Activated T-helper 2 cell treated with anti-CD3 and anti-CD28 coated beads, Interferon-gamma antibody, Interleukin-2, Interleukin-4, amounts not matched to agents 10 μg/mL and 5 μg/mL and 100 μg/mL, durations not matched to agents 14 hours and 24 hours and 36 hours (primary cell): ENCODE results near the gene YAP1. TPM values are rescaled to one million over a fixed set of nuclear protein-coding genes. Genes with fewer than 3 reads are reported as not detected.

Source experiments
- DNase-seq: peaks from one replicate; pipeline ENCODE4 v3.0.0; 2021; ENCODE audit warnings: low spot score
- H3K27ac Mint-ChIP-seq: one replicate; pipeline ENCODE4 v1.8.0; 2021; ENCODE audit warnings: mixed read lengths
- H3K27me3 Mint-ChIP-seq: one replicate; pipeline ENCODE4 v1.8.0; 2021; ENCODE audit warnings: low read depth, mixed read lengths
- H3K36me3 Mint-ChIP-seq: one replicate; pipeline ENCODE4 v1.8.0; 2021; ENCODE audit warnings: low read depth, mixed read lengths
- H3K4me1 Mint-ChIP-seq: one replicate; pipeline ENCODE4 v1.8.0; 2021; ENCODE audit warnings: low read depth, mixed read lengths
- H3K4me3 Mint-ChIP-seq: one replicate; pipeline ENCODE4 v1.8.0; 2021; ENCODE audit warnings: low read depth, mild to moderate bottlenecking, moderate library complexity, mixed read lengths
- H3K9me3 Mint-ChIP-seq: one replicate; pipeline ENCODE4 v1.8.0; 2021; ENCODE audit warnings: mixed read lengths
- intact Hi-C: fragments of 100-400 bp; cut with micrococcal nuclease; formaldehyde crosslinking; loops from one replicate; pipeline ENCODE4 v1.15.1; 2023
- total RNA-seq: library from RNA; stranded (reverse); gene quantifications from 2 replicates; pipeline ENCODE4 v1.2.3, GENCODE V29; 2022

YAP1 gene
- total RNA-seq, 1 donor from 2014 or later = not detected

GRCh38 chr11:102268985-102269470 is 158.8 kb downstream of the YAP1 start:
- Mint-ChIP-seq H3K27me3 (peaks cover 45% of the 10 kb centered on the region), H3K36me3 (no peaks in the 10 kb centered on the region), H3K27ac (no peak overlapping the region), H3K4me3 (peak overlapping the region; percentile 46), H3K4me1 (peaks cover 25% of the 10 kb centered on the region), H3K9me3 (no peaks in the 10 kb centered on the region)
- DNase-seq = no peak
- intact Hi-C loops = no loop called here

GRCh38 chr11:102269927-102270326 is 159.7 kb downstream of the YAP1 start:
- H3K27ac Mint-ChIP-seq = no peak overlapping the region
- intact Hi-C loops = no loop called here
- peaks cover 48% of the 10 kb centered on the region for H3K27me3 Mint-ChIP-seq
- no peak for DNase-seq
- H3K4me1 Mint-ChIP-seq = peaks cover 25% of the 10 kb centered on the region
- H3K9me3 Mint-ChIP-seq = no peaks in the 10 kb centered on the region
- no peaks in the 10 kb centered on the region for H3K36me3 Mint-ChIP-seq
- H3K4me3 Mint-ChIP-seq = no peak overlapping the region

- intact Hi-C loops = no loop called here
- Mint-ChIP-seq H3K36me3 (no peaks in the 10 kb centered on the region), H3K27me3 (peaks cover 45% of the 10 kb centered on the region), H3K4me3 (no peak overlapping the region), H3K4me1 (peaks cover 25% of the 10 kb centered on the region), H3K9me3 (no peaks in the 10 kb centered on the region), H3K27ac (no peak overlapping the region)
- no peak for DNase-seq
Measured at GRCh38 chr11:102272047-102272824, 162.0 kb downstream of the YAP1 start.

- H3K36me3 Mint-ChIP-seq = no peaks in the 10 kb centered on the region
- H3K9me3 Mint-ChIP-seq = no peaks in the 10 kb centered on the region
- DNase-seq = no peak
- intact Hi-C loops = no loop called here
- H3K4me3 Mint-ChIP-seq = no peak overlapping the region
- peaks cover 28% of the 10 kb centered on the region for H3K27me3 Mint-ChIP-seq
- peaks cover 16% of the 10 kb centered on the region for H3K4me1 Mint-ChIP-seq
- no peak overlapping the region for H3K27ac Mint-ChIP-seq
Measured at GRCh38 chr11:102274628-102275027, 164.4 kb downstream of the YAP1 start.

GRCh38 chr11:102276362-102276761 is 166.1 kb downstream of the YAP1 start:
- intact Hi-C loops = no loop called here
- Mint-ChIP-seq H3K27ac (no peak overlapping the region), H3K36me3 (no peaks in the 10 kb centered on the region), H3K4me1 (peaks cover 16% of the 10 kb centered on the region), H3K4me3 (no peak overlapping the region), H3K9me3 (no peaks in the 10 kb centered on the region), H3K27me3 (peaks cover 17% of the 10 kb centered on the region)
- no peak for DNase-seq

GRCh38 chr11:102276783-102277182 is 166.5 kb downstream of the YAP1 start:
- no peak for DNase-seq

GRCh38 chr11:102279641-102280170 is 169.5 kb downstream of the YAP1 start:
- intact Hi-C loops = loop anchor here (10.0 kb wide), 1 partner anchor 385 kb away; no protein-coding TSS in a partner anchor
- H3K27me3 Mint-ChIP-seq = no peaks in the 10 kb centered on the region
- no peak for DNase-seq
- H3K27ac Mint-ChIP-seq = no peak overlapping the region
- H3K4me3 Mint-ChIP-seq = no peak overlapping the region
- H3K9me3 Mint-ChIP-seq = no peaks in the 10 kb centered on the region
- H3K4me1 Mint-ChIP-seq = peaks cover 10% of the 10 kb centered on the region
- no peaks in the 10 kb centered on the region for H3K36me3 Mint-ChIP-seq

More at GRCh38 chr11:102276783-102277182, 166.5 kb downstream of the YAP1 start:
- no peak overlapping the region for H3K27ac Mint-ChIP-seq
- H3K27me3 Mint-ChIP-seq = peaks cover 13% of the 10 kb centered on the region
- peaks cover 16% of the 10 kb centered on the region for H3K4me1 Mint-ChIP-seq
- intact Hi-C loops = no loop called here
- H3K36me3 Mint-ChIP-seq = no peaks in the 10 kb centered on the region
- H3K4me3 Mint-ChIP-seq = no peak overlapping the region
- H3K9me3 Mint-ChIP-seq = no peaks in the 10 kb centered on the region

GRCh38 chr11:102280245-102280833 is 170.1 kb downstream of the YAP1 start:
- Mint-ChIP-seq H3K4me3 (no peak overlapping the region), H3K9me3 (no peaks in the 10 kb centered on the region), H3K27me3 (no peaks in the 10 kb centered on the region), H3K27ac (no peak overlapping the region), H3K36me3 (no peaks in the 10 kb centered on the region), H3K4me1 (peaks cover 10% of the 10 kb centered on the region)
- no peak for DNase-seq
- intact Hi-C loops = loop anchor here (10.0 kb wide), 1 partner anchor 384 kb away; no protein-coding TSS in a partner anchor

Other genes with a start within 250 kb of the YAP1 start
- 0.67 and 1.1 TPM in 2 replicates for gene CEP126, start 195.4 kb upstream of the YAP1 start, total RNA-seq
- not detected in 2 replicates for gene ANGPTL5, start 193.9 kb upstream of the YAP1 start, total RNA-seq
- gene CFAP300, start 63.0 kb upstream of the YAP1 start, total RNA-seq = not detected in 2 replicates
- gene BIRC3, start 207.0 kb downstream of the YAP1 start, total RNA-seq = 217 and 221 TPM in 2 replicates
- gene BIRC2, start 236.8 kb downstream of the YAP1 start, total RNA-seq = 28.0 and 30.4 TPM in 2 replicates